ENCODE results near the gene DIP2B.
A peak's percentile ranks its signal among the peaks of the same experiment; 100 is the strongest.

Gene DIP2B, protein sequence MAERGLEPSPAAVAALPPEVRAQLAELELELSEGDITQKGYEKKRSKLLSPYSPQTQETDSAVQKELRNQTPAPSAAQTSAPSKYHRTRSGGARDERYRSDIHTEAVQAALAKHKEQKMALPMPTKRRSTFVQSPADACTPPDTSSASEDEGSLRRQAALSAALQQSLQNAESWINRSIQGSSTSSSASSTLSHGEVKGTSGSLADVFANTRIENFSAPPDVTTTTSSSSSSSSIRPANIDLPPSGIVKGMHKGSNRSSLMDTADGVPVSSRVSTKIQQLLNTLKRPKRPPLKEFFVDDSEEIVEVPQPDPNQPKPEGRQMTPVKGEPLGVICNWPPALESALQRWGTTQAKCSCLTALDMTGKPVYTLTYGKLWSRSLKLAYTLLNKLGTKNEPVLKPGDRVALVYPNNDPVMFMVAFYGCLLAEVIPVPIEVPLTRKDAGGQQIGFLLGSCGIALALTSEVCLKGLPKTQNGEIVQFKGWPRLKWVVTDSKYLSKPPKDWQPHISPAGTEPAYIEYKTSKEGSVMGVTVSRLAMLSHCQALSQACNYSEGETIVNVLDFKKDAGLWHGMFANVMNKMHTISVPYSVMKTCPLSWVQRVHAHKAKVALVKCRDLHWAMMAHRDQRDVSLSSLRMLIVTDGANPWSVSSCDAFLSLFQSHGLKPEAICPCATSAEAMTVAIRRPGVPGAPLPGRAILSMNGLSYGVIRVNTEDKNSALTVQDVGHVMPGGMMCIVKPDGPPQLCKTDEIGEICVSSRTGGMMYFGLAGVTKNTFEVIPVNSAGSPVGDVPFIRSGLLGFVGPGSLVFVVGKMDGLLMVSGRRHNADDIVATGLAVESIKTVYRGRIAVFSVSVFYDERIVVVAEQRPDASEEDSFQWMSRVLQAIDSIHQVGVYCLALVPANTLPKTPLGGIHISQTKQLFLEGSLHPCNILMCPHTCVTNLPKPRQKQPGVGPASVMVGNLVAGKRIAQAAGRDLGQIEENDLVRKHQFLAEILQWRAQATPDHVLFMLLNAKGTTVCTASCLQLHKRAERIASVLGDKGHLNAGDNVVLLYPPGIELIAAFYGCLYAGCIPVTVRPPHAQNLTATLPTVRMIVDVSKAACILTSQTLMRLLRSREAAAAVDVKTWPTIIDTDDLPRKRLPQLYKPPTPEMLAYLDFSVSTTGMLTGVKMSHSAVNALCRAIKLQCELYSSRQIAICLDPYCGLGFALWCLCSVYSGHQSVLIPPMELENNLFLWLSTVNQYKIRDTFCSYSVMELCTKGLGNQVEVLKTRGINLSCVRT (N-terminal part only)

DNA sequence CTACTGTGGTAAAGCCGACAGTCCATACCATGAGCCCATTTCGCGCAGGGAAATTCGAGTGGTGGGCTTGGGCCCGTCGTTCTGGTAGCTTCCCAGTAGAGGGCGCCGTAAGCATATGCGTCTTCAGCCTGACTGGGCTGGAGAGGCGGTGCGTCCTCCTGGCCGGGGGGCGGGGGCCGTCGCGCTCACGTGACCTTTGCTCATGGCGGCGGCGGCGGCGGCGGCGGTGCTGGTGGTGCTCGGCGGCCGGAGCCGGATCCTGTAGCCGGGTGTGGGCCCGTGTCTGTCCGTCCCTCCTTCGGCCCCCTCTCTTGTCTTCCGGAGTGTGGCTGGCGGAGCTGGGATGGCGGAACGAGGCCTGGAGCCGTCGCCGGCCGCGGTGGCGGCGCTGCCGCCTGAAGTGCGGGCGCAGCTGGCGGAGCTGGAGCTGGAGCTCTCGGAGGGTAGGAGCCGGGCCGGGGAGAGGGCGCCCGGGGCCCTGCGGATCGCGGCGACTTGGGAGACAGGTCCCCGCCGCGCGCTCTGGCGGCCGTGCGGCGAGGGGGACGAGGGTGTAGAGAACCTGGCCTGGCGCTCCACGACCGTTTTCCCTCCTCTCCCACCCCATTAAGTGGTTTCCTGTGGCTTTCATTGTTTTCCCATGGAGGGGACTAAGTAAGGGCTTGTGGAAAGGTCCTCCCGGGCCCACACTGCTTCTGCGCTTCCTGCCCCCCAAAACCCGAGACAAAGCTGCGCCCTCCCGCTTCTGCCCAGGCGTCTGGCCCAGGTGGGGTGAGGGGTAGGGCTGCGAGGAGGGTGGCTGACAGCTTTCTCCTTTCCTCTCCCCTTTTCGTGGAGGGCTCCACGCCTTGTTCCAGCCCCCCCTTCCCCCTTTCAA lies at the start of gene DIP2B:
Gene DIP2B (plus strand): TSS at position 188 of the 877 bp plus-strand sequence. CDS start 156 bp downstream, at position 344.
- TF ChIP-seq, protein P1, sequence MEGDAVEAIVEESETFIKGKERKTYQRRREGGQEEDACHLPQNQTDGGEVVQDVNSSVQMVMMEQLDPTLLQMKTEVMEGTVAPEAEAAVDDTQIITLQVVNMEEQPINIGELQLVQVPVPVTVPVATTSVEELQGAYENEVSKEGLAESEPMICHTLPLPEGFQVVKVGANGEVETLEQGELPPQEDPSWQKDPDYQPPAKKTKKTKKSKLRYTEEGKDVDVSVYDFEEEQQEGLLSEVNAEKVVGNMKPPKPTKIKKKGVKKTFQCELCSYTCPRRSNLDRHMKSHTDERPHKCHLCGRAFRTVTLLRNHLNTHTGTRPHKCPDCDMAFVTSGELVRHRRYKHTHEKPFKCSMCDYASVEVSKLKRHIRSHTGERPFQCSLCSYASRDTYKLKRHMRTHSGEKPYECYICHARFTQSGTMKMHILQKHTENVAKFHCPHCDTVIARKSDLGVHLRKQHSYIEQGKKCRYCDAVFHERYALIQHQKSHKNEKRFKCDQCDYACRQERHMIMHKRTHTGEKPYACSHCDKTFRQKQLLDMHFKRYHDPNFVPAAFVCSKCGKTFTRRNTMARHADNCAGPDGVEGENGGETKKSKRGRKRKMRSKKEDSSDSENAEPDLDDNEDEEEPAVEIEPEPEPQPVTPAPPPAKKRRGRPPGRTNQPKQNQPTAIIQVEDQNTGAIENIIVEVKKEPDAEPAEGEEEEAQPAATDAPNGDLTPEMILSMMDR (conservative IDR thresholded peaks at IDR 0.05; ENCODE audit: low read length): peak; percentile 83
- peak within 1 kb of the TSS; percentile 87 for H3K4me3 ChIP-seq (ENCODE audit: low read length)
- peak; percentile 88 for DNase-seq (ENCODE audit: low read depth)

DNA sequence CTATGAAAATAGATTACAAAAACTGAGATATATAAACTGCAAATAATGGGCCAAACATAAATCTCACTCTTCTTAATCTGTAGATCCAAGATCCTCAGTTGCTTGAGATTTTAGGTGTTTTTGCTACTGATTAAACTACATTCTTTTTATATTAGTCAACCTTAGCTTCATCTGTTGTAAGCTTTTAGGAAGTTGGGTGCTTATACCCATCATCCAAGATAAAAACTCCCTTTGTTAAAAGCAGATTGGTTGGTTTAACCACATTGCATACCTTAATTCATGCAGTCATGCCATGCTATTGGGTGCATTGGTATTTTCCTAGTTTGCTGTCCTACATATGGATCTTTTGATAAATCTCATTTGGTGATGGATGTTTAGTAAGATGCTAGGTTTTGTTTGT lies 46.2 kb upstream of the DIP2B start:
- H3K4me3 ChIP-seq (ENCODE audit: low read length): no peak overlapping the region
- peak; percentile 40 for DNase-seq (ENCODE audit: low read depth)
- TF ChIP-seq, protein P1 (conservative IDR thresholded peaks at IDR 0.05; ENCODE audit: low read length): no peak

DNA sequence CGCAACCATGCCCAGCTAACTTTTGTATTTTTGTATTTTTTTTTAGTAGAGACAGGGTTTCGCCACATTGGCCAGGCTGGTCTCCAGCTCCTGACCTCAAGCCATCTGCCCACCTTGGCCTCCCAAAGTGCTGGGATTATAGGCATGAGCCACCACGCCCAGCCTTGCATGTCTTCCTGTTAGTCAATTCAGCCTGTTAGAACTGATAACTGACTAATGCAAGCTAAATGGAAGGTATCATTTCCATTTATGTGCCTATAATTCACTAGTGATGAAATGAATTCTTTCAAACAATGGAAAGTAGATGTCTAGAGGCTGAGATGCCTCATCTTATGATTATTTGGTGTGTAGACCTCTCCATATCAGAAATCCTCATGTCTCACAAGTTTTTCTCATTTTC lies 37.3 kb upstream of the DIP2B start:
- TF ChIP-seq, protein P1 (conservative IDR thresholded peaks at IDR 0.05; ENCODE audit: low read length): no peak
- DNase-seq (ENCODE audit: low read depth): no peak
- no peak overlapping the region for H3K4me3 ChIP-seq (ENCODE audit: low read length)

DNA sequence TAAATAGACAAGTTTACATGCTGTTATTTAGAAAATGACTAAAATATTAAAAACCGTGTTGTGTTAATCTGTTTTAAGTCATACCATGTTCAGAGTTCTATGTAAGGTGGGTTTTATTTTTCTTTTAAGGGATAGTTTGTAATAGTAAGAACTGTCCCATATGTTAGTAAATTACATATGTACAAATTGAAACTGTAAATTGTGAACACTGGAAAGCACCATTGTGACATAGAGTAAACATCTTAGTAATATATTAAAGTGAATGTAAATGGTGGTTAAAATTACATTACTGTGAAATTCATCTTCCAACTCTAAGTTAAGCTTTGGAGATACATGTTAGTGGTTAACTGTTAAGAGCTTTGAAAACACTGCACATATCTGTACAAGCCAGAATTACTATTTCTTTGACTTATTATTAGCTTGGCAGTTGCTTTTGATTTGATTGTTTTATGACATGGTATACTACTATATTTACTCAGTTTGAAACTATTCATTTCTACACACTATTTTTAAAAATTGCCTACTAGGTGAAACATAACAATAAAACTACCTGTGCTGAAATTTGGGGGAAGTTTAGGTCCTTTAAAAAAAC lies 27.4 kb upstream of the DIP2B start:
- no peak overlapping the region for H3K4me3 ChIP-seq (ENCODE audit: low read length)
- DNase-seq (ENCODE audit: low read depth): no peak
- TF ChIP-seq, protein P1 (conservative IDR thresholded peaks at IDR 0.05; ENCODE audit: low read length): no peak

DNA sequence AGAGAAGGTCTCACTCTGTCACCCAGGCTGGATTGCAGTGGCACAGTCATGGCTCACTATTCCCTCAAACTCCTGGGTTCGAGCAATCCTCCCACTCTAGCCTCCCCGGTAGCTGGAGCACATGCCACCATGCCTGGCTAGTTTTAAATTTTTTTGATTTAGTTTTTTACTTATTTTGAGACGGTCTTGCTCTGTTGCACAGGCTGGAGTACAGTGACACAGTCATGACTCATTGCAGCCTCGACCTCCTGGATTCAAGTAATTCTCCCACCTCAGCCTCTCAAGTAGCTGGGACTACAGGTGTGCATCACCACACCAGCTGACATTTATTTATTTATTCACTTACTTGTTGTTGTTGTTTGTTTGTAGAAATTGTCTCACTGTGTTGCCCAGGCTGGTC lies 22.2 kb upstream of the DIP2B start:
- TF ChIP-seq, protein P1 (conservative IDR thresholded peaks at IDR 0.05; ENCODE audit: low read length): no peak
- H3K4me3 ChIP-seq (ENCODE audit: low read length): no peak overlapping the region
- no peak for DNase-seq (ENCODE audit: low read depth)

DNA sequence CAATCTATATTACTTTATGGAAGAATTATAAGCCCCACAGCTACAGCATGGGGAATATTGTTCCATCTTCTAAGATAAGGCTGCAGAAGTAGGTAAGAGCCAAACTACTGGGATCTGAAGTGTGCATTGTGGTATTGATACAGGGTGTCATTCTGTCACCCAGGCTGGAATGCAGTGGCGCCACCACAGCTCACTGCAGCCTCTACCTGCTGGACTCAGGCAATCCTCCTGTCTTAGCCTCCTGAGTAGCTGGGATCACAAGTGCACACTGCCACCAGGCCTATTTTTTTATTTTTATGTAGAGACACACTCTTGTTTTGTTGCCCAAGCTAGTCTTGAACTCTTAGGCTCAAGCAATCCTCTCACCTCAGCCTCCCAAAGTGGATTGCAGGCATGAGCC lies 21.3 kb upstream of the DIP2B start:
- no peak for DNase-seq (ENCODE audit: low read depth)
- H3K4me3 ChIP-seq (ENCODE audit: low read length): no peak overlapping the region
- TF ChIP-seq, protein P1 (conservative IDR thresholded peaks at IDR 0.05; ENCODE audit: low read length): no peak

Measured in AG10803 (cell line).